Neural cell (in vitro differentiated cells): ENCODE data around the gene ALG6. TPM values are rescaled to one million over a fixed set of nuclear protein-coding genes. Genes with fewer than 3 reads are reported as not detected.
A peak's percentile ranks its signal among the peaks of the same experiment; 100 is the strongest.

Source experiments
- H2AFZ ChIP-seq: fragments of 200-600, 300-800 bp; sonication (generic), shearing (Covaris generic); 2 replicates; pipeline ENCODE4 v1.6.0; 2014; ENCODE audit warnings: low read depth, mild to moderate bottlenecking, antibody characterized with exemption, low read length, moderate library complexity
- H3F3A ChIP-seq: fragments of 200-600 bp; shearing (Covaris generic); 2 replicates; pipeline ENCODE4 v1.6.1; 2016; ENCODE audit warnings: mild to moderate bottlenecking, moderate library complexity, mixed read lengths, antibody characterized with exemption, low read length; ENCODE audit not compliant: insufficient read depth, poor library complexity, severe bottlenecking
- H3K27ac ChIP-seq: fragments of 200-600, 300-800 bp; sonication (generic), shearing (Covaris generic); 2 replicates; pipeline ENCODE4 v1.5.1; 2014; ENCODE audit warnings: mild to moderate bottlenecking, low read length, moderate library complexity
- H3K27me3 ChIP-seq: fragments of 300-800, 200-600 bp; sonication (generic), shearing (Covaris generic); 2 replicates; pipeline ENCODE4 v1.6.0; 2014; ENCODE audit warnings: mild to moderate bottlenecking, low read depth, low read length, moderate library complexity; ENCODE audit not compliant: insufficient read depth
- H3K36me3 ChIP-seq: fragments of 300-800, 200-600 bp; sonication (generic), shearing (Covaris generic); 2 replicates; pipeline ENCODE4 v1.5.1; 2014; ENCODE audit warnings: mild to moderate bottlenecking, antibody characterized with exemption, low read length, moderate library complexity; ENCODE audit not compliant: insufficient read depth
- H3K4me2 ChIP-seq: fragments of 300-800, 200-600 bp; sonication (generic), shearing (Covaris generic); 2 replicates; pipeline ENCODE4 v1.6.0; 2014; ENCODE audit warnings: mild to moderate bottlenecking, low read length
- H3K4me3 ChIP-seq: fragments of 300-800, 200-600 bp; sonication (generic), shearing (Covaris generic); 2 replicates; pipeline ENCODE4 v1.5.1; 2014; ENCODE audit warnings: mild to moderate bottlenecking, low read length, moderate library complexity
- H3K79me2 ChIP-seq: fragments of 200-600 bp; shearing (Covaris generic); replicated peaks from 2 replicates; pipeline ENCODE4 v1.6.0; 2014; ENCODE audit warnings: mild to moderate bottlenecking, low read length, moderate library complexity; ENCODE audit not compliant: insufficient read depth
- H3K9ac ChIP-seq: fragments of 300-800, 200-600 bp; sonication (generic), shearing (Covaris generic); 2 replicates; pipeline ENCODE4 v1.6.1; 2016; ENCODE audit warnings: mild to moderate bottlenecking, low read length, mixed read lengths
- H3K9me2 ChIP-seq: fragments of 200-600 bp; shearing (Covaris generic); 2 replicates; pipeline ENCODE4 v1.6.1; 2016; ENCODE audit warnings: mild to moderate bottlenecking, low read length, mixed read lengths; ENCODE audit not compliant: insufficient read depth
- H3K9me3 ChIP-seq: fragments of 200-600, 300-800 bp; sonication (generic), shearing (Covaris generic); 2 replicates; pipeline ENCODE4 v1.6.1; 2016; ENCODE audit warnings: mild to moderate bottlenecking, mixed run types, low read length, moderate library complexity, mixed read lengths
- H4K20me1 ChIP-seq: fragments of 200-600 bp; shearing (Covaris generic); 2 replicates; pipeline ENCODE4 v1.6.1; 2016; ENCODE audit warnings: mild to moderate bottlenecking, mixed run types; ENCODE audit not compliant: insufficient read depth
- EP300 ChIP-seq: fragments of 450-650 bp; conservative IDR thresholded peaks from 2 replicates; pipeline ENCODE4 v1.6.1; 2014; ENCODE audit warnings: antibody characterized with exemption, mild to moderate bottlenecking, moderate library complexity; ENCODE audit not compliant: poor library complexity, severe bottlenecking
- EZH2 ChIP-seq: fragments of 200-600, 300-800 bp; shearing (Covaris generic), sonication (generic); IDR thresholded peaks from 2 replicates; pipeline ENCODE4 v1.6.1; 2014; ENCODE audit warnings: antibody characterized with exemption, low read length, borderline replicate concordance, mild to moderate bottlenecking; ENCODE audit not compliant: insufficient read depth, poor library complexity, severe bottlenecking
- MXI1 ChIP-seq: fragments of 450-650 bp; conservative IDR thresholded peaks from 2 replicates; pipeline ENCODE4 v1.6.1; 2014; ENCODE audit warnings: antibody characterized with exemption, mild to moderate bottlenecking; ENCODE audit not compliant: poor library complexity, severe bottlenecking
- POLR2AphosphoS5 ChIP-seq: IDR thresholded peaks from 2 replicates; pipeline ENCODE4 v1.6.1; 2012
- RAD21 ChIP-seq: fragments of 450-650 bp; conservative IDR thresholded peaks from 2 replicates; pipeline ENCODE4 v1.6.1; 2014; ENCODE audit warnings: antibody characterized with exemption, mild to moderate bottlenecking, moderate library complexity
- SMC3 ChIP-seq: fragments of 450-650 bp; conservative IDR thresholded peaks from 2 replicates; pipeline ENCODE4 v1.6.1; 2014; ENCODE audit warnings: antibody characterized with exemption, mild to moderate bottlenecking, moderate library complexity; ENCODE audit not compliant: poor library complexity
- TAF1 ChIP-seq: IDR thresholded peaks from 2 replicates; pipeline ENCODE4 v1.6.1; 2012; ENCODE audit warnings: low read depth
- polyA minus RNA-seq: library from RNA; depleted of rRNA, polyadenylated mRNA; stranded (reverse); fragments of >200 nt; gene quantifications from 2 replicates; pipeline ENCODE4 v1.2.3, GENCODE V29; 2014
- polyA plus RNA-seq: library from polyadenylated mRNA; depleted of rRNA; stranded (reverse); fragments of >200 nt; gene quantifications from 2 replicates; pipeline ENCODE4 v1.2.3, GENCODE V29; 2014
- TF ChIP-seq, protein P1 (sequence below): IDR thresholded peaks from 2 replicates; pipeline ENCODE4 v1.6.1; 2012; ENCODE audit warnings: borderline replicate concordance
- TF ChIP-seq, protein P2 (sequence below): fragments of 450-650 bp; IDR thresholded peaks from 2 replicates; pipeline ENCODE4 v1.5.1; 2014; ENCODE audit warnings: antibody characterized with exemption, mild to moderate bottlenecking, moderate library complexity; ENCODE audit not compliant: poor library complexity, severe bottlenecking

The ALG6 gene
- polyA plus RNA-seq = 31.3 and 46.8 TPM in 2 replicates
- 36.8 and 37.5 TPM in 2 replicates for polyA minus RNA-seq

DNA sequence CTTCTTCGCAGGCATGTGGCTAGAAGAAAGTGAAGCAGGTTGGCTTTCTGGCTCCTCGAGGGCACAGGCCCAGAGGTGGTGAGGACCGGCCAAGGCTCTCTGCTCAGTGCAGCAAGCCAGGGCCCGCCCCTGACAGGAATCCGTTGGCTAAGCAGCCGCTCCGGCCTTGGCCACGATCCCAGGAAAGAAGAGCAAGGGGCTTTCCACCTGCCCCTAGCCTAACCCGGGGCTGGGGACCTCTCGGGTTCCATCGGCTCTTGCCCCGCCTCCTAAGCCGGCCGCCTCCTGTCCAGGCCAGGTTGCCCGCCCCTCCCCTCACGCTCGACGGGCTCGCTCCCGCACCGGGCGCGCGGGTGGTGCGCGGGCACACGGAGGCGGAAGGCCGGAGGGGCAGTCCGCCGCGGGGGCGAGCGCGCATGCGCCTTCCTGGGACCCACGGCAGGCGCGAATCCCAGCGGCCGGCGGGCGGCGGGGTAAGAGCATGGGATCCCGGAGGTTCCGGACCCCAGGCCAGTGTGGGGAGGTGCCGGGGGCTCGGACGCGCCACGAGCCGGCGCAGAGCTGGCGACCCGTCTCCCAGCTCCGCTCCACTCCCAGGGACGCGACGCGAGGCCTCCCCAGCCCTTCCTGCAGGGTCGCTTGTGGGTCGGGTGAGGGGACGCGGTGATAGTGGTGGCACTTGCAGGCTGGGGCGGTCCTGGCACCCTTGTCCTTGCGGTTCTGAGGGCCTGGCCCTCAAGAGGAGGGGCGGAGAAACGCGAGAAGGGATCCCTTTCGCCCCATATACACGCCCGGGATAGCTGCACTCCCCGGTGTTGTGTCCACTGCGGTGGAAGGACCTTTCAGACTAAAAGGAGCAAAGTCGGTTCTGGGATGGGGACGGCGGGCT is at the start of gene ALG6:
ALG6 (plus strand) TSS at position 413 of the 889 bp plus-strand sequence. CDS start 3,351 bp downstream, outside the sequence.
- Histone ChIP-seq H3K4me2 (peak within 1 kb of the TSS; percentile 69), H3K27ac (peak within 1 kb of the TSS; percentile 67), H3K4me3 (peak within 1 kb of the TSS; percentile 98)

DNA sequence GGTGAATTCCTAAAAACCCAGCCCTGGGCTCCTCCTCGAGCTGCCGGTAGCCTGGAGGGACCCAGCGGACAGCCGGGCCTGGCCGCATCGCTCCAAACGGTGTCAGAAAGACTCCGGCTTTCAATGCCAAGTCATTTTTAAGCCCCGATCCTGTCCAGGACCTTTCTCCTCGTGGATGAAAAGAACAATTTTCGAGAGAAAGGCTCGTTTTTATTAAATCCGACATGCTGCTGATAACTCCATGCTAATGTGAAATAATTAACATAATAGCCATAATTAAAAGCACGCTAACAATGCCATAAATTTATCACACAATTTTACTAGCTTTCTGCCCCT is 49.6 kb upstream of the ALG6 start:
- H4K20me1 ChIP-seq = no peaks in the 10 kb centered on the region
- H3K27ac ChIP-seq = no peak overlapping the region
- no peak overlapping the region for H2AFZ ChIP-seq
- no peaks in the 10 kb centered on the region for H3K79me2 ChIP-seq
- no peak overlapping the region for H3K4me2 ChIP-seq
- H3K9me3 ChIP-seq = peaks cover 6% of the 10 kb centered on the region
- H3K9ac ChIP-seq = no peak overlapping the region
- no peaks in the 10 kb centered on the region for H3F3A ChIP-seq
- no peaks in the 10 kb centered on the region for H3K9me2 ChIP-seq
- peaks cover 95% of the 10 kb centered on the region for H3K27me3 ChIP-seq
- no peaks in the 10 kb centered on the region for H3K36me3 ChIP-seq
- peak overlapping the region; percentile 54 for H3K4me3 ChIP-seq
- TF ChIP-seq RAD21 (no peak), EP300 (no peak), TAF1 (no peak), SMC3 (no peak), MXI1 (no peak), EZH2 (no peak)
- TF ChIP-seq, protein P1, sequence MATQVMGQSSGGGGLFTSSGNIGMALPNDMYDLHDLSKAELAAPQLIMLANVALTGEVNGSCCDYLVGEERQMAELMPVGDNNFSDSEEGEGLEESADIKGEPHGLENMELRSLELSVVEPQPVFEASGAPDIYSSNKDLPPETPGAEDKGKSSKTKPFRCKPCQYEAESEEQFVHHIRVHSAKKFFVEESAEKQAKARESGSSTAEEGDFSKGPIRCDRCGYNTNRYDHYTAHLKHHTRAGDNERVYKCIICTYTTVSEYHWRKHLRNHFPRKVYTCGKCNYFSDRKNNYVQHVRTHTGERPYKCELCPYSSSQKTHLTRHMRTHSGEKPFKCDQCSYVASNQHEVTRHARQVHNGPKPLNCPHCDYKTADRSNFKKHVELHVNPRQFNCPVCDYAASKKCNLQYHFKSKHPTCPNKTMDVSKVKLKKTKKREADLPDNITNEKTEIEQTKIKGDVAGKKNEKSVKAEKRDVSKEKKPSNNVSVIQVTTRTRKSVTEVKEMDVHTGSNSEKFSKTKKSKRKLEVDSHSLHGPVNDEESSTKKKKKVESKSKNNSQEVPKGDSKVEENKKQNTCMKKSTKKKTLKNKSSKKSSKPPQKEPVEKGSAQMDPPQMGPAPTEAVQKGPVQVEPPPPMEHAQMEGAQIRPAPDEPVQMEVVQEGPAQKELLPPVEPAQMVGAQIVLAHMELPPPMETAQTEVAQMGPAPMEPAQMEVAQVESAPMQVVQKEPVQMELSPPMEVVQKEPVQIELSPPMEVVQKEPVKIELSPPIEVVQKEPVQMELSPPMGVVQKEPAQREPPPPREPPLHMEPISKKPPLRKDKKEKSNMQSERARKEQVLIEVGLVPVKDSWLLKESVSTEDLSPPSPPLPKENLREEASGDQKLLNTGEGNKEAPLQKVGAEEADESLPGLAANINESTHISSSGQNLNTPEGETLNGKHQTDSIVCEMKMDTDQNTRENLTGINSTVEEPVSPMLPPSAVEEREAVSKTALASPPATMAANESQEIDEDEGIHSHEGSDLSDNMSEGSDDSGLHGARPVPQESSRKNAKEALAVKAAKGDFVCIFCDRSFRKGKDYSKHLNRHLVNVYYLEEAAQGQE = no peak
- TF ChIP-seq, protein P2, sequence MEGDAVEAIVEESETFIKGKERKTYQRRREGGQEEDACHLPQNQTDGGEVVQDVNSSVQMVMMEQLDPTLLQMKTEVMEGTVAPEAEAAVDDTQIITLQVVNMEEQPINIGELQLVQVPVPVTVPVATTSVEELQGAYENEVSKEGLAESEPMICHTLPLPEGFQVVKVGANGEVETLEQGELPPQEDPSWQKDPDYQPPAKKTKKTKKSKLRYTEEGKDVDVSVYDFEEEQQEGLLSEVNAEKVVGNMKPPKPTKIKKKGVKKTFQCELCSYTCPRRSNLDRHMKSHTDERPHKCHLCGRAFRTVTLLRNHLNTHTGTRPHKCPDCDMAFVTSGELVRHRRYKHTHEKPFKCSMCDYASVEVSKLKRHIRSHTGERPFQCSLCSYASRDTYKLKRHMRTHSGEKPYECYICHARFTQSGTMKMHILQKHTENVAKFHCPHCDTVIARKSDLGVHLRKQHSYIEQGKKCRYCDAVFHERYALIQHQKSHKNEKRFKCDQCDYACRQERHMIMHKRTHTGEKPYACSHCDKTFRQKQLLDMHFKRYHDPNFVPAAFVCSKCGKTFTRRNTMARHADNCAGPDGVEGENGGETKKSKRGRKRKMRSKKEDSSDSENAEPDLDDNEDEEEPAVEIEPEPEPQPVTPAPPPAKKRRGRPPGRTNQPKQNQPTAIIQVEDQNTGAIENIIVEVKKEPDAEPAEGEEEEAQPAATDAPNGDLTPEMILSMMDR = no peak

More for the DNA sequence above, at the start of gene ALG6:
- Histone ChIP-seq H2AFZ (peak within 1 kb of the TSS; percentile 99), H3K27me3 (no peaks in the 10 kb centered on the region), H3K36me3 (no peaks in the 10 kb centered on the region), H3F3A (no peaks in the 10 kb centered on the region), H3K9ac (peak within 1 kb of the TSS; percentile 83), H3K9me3 (no peaks in the 10 kb centered on the region), H3K9me2 (no peaks in the 10 kb centered on the region), H4K20me1 (no peaks in the 10 kb centered on the region), H3K79me2 (no peaks in the 10 kb centered on the region)
- TF ChIP-seq TAF1 (no peak), POLR2AphosphoS5 (peak; percentile 80), EZH2 (no peak), SMC3 (peak; percentile 59), RAD21 (peak; percentile 49), EP300 (peak; percentile 30), MXI1 (peak; percentile 80)
- TF ChIP-seq, protein P2 = peak; percentile 60
- TF ChIP-seq, protein P1 = peak; percentile 16
